Transverse colon (tissue), 4 donors: ENCODE measurements around the gene RFTN1. TPM values are rescaled to one million over a fixed set of nuclear protein-coding genes. Genes with fewer than 3 reads are reported as not detected.

Experiments used
- DNase-seq: peaks from one replicate; pipeline ENCODE4 v3.0.0-alpha.2; 2019
- H3K27ac ChIP-seq, 4 donors: fragments of 200-600 bp; sonication (generic); 2 replicates each; pipeline ENCODE4 v1.5.1; 2016 to 2018; ENCODE audit warnings: inconsistent platforms in 4 of 4
- H3K27me3 ChIP-seq: fragments of 200-600 bp; sonication (generic); 2 replicates; pipeline ENCODE4 v1.5.1; 2017; ENCODE audit warnings: inconsistent platforms
- H3K36me3 ChIP-seq, 4 donors: fragments of 200-600 bp; sonication (generic); 2 replicates each; pipeline ENCODE4 v1.5.1; 2017 to 2019; ENCODE audit warnings: inconsistent platforms in 4 of 4
- H3K4me1 ChIP-seq, 4 donors: fragments of 200-600 bp; sonication (generic); 2 replicates each; pipeline ENCODE4 v1.5.1; 2017 to 2020; ENCODE audit warnings: inconsistent platforms in 4 of 4
- H3K4me3 ChIP-seq, 4 donors: fragments of 200-600 bp; sonication (generic); 1 replicate in 1 of 4; 2 replicates in 3 of 4; pipeline versions ENCODE4 v1.5.1 to v1.6.1; 2017 to 2019; ENCODE audit warnings: inconsistent platforms in 4 of 4
- H3K9me3 ChIP-seq, 2 donors: fragments of 200-600 bp; sonication (generic); 2 replicates each; pipeline ENCODE4 v1.5.1; 2017 to 2019; ENCODE audit warnings: inconsistent platforms in 2 of 2
- EP300 ChIP-seq: sonication (generic); formaldehyde crosslinking; IDR thresholded peaks from one replicate; pipeline ENCODE4 v1.6.1; 2017; ENCODE audit warnings: antibody characterized with exemption, low read depth
- POLR2A ChIP-seq: fragments of 450-650 bp; IDR thresholded peaks from one replicate; pipeline ENCODE4 v1.6.1; 2016; ENCODE audit warnings: antibody characterized with exemption, mild to moderate bottlenecking, moderate library complexity
- POLR2AphosphoS5 ChIP-seq, 3 donors: sonication (generic); formaldehyde crosslinking; IDR thresholded peaks; one replicate each; pipeline ENCODE4 v1.6.1; 2016; ENCODE audit warnings: antibody characterized with exemption in 3 of 3
- WGBS, 2 donors: methylation state at CpG; one replicate each; pipeline ENCODE4 v1.1.5; 2018; ENCODE audit warnings: low coverage in 1 of 2; 5-methylcytosine and 5-hydroxymethylcytosine counted together
- in situ Hi-C, 4 donors: fragments of 200-750 bp; cut with MboI; loops; one replicate each; pipeline versions ENCODE4 v1.15.0 to v1.15.1; 2017; ENCODE audit warnings: low sequenced_read_pairs in 3 of 4, low pct_ligation_motif_present in 1 of 4, low pct_unique_long_range_greater_than_20kb in 1 of 4
- intact Hi-C: fragments of 100-400 bp; cut with DNase I; formaldehyde crosslinking; loops from one replicate; pipeline ENCODE4 v1.15.1; 2023; ENCODE audit warnings: low total_unique reads
- total RNA-seq, 4 donors: library from RNA; depleted of rRNA; stranded (reverse); fragments of >200 nt; gene quantifications; one replicate each; pipeline ENCODE4 v1.1.0, GENCODE V29; 2016
- TF ChIP-seq, protein P1 (sequence below), 5 experiments: fragments of 200-600 bp in 3 of 5; fragments of 450-650 bp in 2 of 5; sonication (generic) in 3 of 5; IDR thresholded peaks; 1 replicate in 2 of 5; 2 replicates in 3 of 5; pipeline ENCODE4 v1.5.1; 2016 to 2017; ENCODE audit warnings: antibody characterized with exemption in 5 of 5, inconsistent platforms in 3 of 5, mild to moderate bottlenecking in 2 of 5, moderate library complexity in 1 of 5

RFTN1 gene
- total RNA-seq, 4 donors from 2014 or later, result 6.7 to 25.7 (median 15.7) TPM

DNA sequence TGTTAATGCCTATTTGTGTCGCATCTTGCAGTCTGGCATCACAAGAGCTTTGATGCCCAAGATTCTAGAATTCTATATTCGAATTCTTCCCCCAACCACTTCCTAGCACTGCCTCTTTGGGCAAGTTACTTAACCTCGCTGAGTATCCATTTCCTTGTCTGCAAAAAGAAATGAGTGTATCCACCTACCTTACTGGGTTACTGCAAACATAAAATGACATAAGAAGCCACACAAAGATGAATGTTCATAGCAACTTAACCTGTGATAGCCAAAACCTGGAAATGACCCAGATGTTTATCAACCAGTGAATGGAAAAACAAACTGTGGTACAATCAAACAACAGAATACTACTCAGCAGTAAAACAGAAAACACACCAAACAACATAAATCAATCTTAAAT, 24.9 kb downstream of the RFTN1 start:
- intact Hi-C loops, result no loop called here
- no peaks in the 10 kb centered on the region for H3K9me3 ChIP-seq
- no peaks in the 10 kb centered on the region for H3K36me3 ChIP-seq
- H3K4me1 ChIP-seq, result peaks cover 3 to 8% (median 7%) of the 10 kb centered on the region in 4 donors
- H3K4me3 ChIP-seq, result no peak overlapping the region
- H3K27me3 ChIP-seq, result no peaks in the 10 kb centered on the region
- in situ Hi-C loops, result no loop called here
- no peak for TF ChIP-seq EP300
- no peak for TF ChIP-seq POLR2AphosphoS5 (IDR thresholded peaks at IDR 0.05)
- TF ChIP-seq POLR2A, result no peak
- TF ChIP-seq, protein P1, sequence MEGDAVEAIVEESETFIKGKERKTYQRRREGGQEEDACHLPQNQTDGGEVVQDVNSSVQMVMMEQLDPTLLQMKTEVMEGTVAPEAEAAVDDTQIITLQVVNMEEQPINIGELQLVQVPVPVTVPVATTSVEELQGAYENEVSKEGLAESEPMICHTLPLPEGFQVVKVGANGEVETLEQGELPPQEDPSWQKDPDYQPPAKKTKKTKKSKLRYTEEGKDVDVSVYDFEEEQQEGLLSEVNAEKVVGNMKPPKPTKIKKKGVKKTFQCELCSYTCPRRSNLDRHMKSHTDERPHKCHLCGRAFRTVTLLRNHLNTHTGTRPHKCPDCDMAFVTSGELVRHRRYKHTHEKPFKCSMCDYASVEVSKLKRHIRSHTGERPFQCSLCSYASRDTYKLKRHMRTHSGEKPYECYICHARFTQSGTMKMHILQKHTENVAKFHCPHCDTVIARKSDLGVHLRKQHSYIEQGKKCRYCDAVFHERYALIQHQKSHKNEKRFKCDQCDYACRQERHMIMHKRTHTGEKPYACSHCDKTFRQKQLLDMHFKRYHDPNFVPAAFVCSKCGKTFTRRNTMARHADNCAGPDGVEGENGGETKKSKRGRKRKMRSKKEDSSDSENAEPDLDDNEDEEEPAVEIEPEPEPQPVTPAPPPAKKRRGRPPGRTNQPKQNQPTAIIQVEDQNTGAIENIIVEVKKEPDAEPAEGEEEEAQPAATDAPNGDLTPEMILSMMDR (IDR thresholded peaks at IDR 0.05), result no peak
- H3K27ac ChIP-seq, result no peak overlapping the region
- 80 to 86% methylated on average over 2 to 3 of the region's 3 CpGs for WGBS, 2 donors
- no peak for DNase-seq

DNA sequence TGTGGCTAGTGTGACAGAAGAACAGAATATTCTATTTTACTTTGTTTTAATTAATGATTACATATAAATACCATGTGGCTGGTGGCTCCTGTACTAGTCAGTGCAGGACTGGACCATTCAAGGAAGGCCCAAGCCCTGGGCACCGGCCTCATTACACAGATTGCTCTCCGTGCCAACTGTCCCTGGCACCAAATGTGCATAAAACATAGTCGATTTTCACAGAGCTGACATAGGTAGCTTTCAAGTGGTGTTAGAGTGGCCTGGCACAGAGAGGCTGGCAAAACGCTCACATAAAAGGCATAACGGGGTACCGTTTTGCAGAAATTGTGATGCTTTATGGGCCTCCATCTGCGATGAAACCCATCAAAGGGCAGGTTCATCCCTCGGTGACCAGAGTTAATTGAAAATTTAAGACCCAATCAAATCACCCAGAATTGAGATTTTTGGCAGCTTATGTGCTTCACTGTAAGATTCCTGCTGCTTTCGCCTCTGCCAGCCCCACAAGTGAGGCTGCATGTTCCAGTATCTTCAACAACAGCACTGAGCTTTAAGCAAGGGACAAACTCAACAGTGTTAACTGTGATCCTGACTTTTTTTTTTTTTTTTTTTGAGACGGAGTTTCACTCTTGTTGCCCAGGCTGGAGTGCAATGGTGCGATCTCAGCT, 25.9 kb downstream of the RFTN1 start:
- H3K27ac ChIP-seq, result no peak overlapping the region
- no peaks in the 10 kb centered on the region for H3K9me3 ChIP-seq
- intact Hi-C loops (no loop called here), in situ Hi-C loops (no loop called here)
- peaks cover 3 to 14% (median 7%) of the 10 kb centered on the region in 4 donors for H3K4me1 ChIP-seq
- no peak for TF ChIP-seq POLR2A
- TF ChIP-seq POLR2AphosphoS5 (IDR thresholded peaks at IDR 0.05), result no peak
- TF ChIP-seq, protein P1 (IDR thresholded peaks at IDR 0.05), result no peak
- TF ChIP-seq EP300, result no peak
- no peak for DNase-seq
- 93 to 94% methylated on average over 3 to 11 of the region's 11 CpGs for WGBS, 2 donors
- no peaks in the 10 kb centered on the region for H3K27me3 ChIP-seq
- H3K36me3 ChIP-seq, result no peaks in the 10 kb centered on the region
- no peak overlapping the region for H3K4me3 ChIP-seq

DNA sequence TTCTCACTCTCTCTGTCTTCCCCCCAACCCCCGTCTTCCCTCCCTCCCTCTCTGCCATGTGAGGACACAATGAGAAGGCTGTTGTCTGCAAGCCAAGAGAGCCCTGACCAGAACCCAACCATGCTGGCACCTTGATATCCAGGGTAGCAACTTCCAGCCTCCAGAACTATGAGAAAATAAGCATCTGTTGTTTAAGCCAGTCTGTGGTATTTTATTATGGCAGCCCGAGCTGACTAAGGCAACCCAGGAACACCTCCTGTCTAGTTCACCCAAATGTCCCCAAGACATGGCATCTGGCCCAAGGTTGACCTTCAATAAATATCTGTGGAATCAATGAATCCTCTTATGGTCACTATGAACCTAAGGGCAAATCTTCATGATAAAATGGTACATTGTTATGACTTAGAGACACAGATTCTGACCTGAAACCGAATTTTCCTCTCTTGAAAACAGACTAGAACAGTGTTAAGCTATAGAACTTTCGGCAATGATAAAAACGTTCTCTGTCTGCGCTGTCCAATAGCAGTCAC, 26.5 kb downstream of the RFTN1 start:
- Histone ChIP-seq H3K27ac (no peak overlapping the region), H3K4me3 (no peak overlapping the region), H3K4me1 (peaks cover 3 to 20% (median 8%) of the 10 kb centered on the region in 4 donors), H3K27me3 (no peaks in the 10 kb centered on the region), H3K36me3 (no peaks in the 10 kb centered on the region), H3K9me3 (no peaks in the 10 kb centered on the region)
- in situ Hi-C loops, result no loop called here
- no peak for DNase-seq
- intact Hi-C loops, result no loop called here
- WGBS, 2 donors, result 92 to 98% methylated on average over 6 of the region's 6 CpGs
- TF ChIP-seq EP300 (no peak), POLR2A (no peak), POLR2AphosphoS5 (IDR thresholded peaks at IDR 0.05) (no peak)
- TF ChIP-seq, protein P1 (IDR thresholded peaks at IDR 0.05), result no peak

DNA sequence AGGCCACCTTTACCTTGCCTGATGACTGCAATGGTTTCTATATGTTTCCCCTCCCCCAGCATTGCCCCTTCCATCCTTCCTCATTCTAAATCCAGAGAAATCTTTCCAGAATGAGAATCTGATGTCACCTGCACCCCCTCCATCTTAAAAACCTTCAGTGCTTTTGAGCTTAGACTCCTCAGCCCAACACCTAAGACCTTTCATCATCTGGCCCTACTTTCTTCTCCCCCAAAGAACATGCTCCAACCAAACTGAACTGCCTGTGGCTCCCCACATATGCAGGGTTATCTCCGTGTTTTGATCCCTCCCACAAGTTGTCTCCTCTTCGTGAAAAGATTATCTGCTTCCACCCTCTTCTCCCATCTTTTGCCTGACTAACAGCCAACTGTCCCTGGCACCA, 27.3 kb downstream of the RFTN1 start:
- intact Hi-C loops, result no loop called here

More for the DNA sequence above, 27.3 kb downstream of the RFTN1 start:
- H3K4me1 ChIP-seq, result peaks cover 3 to 28% (median 13%) of the 10 kb centered on the region in 4 donors
- H3K9me3 ChIP-seq, result no peaks in the 10 kb centered on the region
- TF ChIP-seq, protein P1 (IDR thresholded peaks at IDR 0.05), result no peak
- no peak for TF ChIP-seq POLR2AphosphoS5 (IDR thresholded peaks at IDR 0.05)
- no peak for DNase-seq
- no peak overlapping the region for H3K27ac ChIP-seq
- no peaks in the 10 kb centered on the region for H3K36me3 ChIP-seq
- WGBS, 2 donors, result 94% methylated on average over 2 of the region's 2 CpGs
- in situ Hi-C loops, result no loop called here
- no peaks in the 10 kb centered on the region for H3K27me3 ChIP-seq
- no peak overlapping the region for H3K4me3 ChIP-seq
